ENCODE measurements around the gene MLH3.

The MLH3 gene

DNA sequence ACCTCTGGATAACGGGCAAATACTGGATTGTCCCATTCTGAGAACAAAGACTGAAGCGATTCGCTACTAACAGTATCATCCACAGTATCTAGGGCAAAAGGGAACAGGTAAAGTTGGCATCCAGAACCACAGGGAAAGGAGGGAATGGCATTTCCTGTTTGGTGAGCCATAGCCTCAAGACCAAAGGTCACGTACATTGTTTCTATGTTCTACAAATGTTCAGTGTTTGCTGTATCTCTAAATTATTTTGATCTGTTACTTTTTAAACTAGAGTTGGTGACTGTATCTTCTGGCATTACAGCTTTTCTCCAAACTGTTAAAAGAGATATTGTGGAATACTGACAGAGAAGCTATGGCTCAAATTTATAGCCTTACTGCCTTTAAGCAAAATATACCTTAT, 9.7 kb downstream of the MLH3 start:
- no peaks in the 10 kb centered on the region for H3K36me3 ChIP-seq (ENCODE audit: insufficient read depth, low read length)
- no peak overlapping the region for H2AFZ ChIP-seq (ENCODE audit: low read depth, low read length)
- H3K4me3 ChIP-seq (ENCODE audit: low read length), result no peak overlapping the region
- no peaks in the 10 kb centered on the region for H3K9me3 ChIP-seq (ENCODE audit: low read length)
- H3K4me1 ChIP-seq (ENCODE audit: insufficient read depth, low read length), result no peaks in the 10 kb centered on the region
- H3K27me3 ChIP-seq (ENCODE audit: insufficient read depth, low read length), result no peaks in the 10 kb centered on the region

- Histone ChIP-seq H3K4me3 (ENCODE audit: low read length) (no peak overlapping the region), H2AFZ (ENCODE audit: low read depth, low read length) (no peak overlapping the region), H3K27me3 (ENCODE audit: insufficient read depth, low read length) (no peaks in the 10 kb centered on the region), H3K9me3 (ENCODE audit: low read length) (no peaks in the 10 kb centered on the region), H3K36me3 (ENCODE audit: insufficient read depth, low read length) (no peaks in the 10 kb centered on the region), H3K4me1 (ENCODE audit: insufficient read depth, low read length) (no peaks in the 10 kb centered on the region)
Measured at GRCh38 chr14:75040959-75041358, 10.3 kb downstream of the MLH3 start.

- Histone ChIP-seq H3K4me3 (ENCODE audit: low read length) (no peak overlapping the region), H3K9me3 (ENCODE audit: low read length) (no peaks in the 10 kb centered on the region), H2AFZ (ENCODE audit: low read depth, low read length) (no peak overlapping the region), H3K27me3 (ENCODE audit: insufficient read depth, low read length) (no peaks in the 10 kb centered on the region), H3K36me3 (ENCODE audit: insufficient read depth, low read length) (no peaks in the 10 kb centered on the region), H3K4me1 (ENCODE audit: insufficient read depth, low read length) (no peaks in the 10 kb centered on the region)
Measured at GRCh38 chr14:75040507-75040906, 10.8 kb downstream of the MLH3 start.

DNA sequence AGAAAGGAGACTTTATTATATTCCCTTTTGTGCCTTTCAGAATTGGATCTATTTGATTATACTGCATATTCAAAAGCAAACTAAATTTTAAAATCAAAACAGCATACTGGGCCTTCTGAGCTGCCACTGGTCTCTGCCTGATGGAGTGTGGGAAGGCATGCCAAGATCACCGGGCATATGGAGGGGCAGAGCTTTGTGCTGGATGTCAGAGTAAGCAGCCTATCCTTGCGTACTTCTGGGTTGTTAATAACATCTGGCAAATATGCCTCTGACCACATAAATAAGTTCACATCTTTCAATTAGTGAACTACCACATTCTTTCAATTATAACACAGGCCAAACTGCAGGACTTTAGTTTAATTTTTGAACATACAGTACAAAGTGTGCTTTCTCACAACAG, 18.3 kb downstream of the MLH3 start:
- Histone ChIP-seq H3K4me1 (ENCODE audit: insufficient read depth, low read length) (no peaks in the 10 kb centered on the region), H3K36me3 (ENCODE audit: insufficient read depth, low read length) (no peaks in the 10 kb centered on the region), H3K27me3 (ENCODE audit: insufficient read depth, low read length) (no peaks in the 10 kb centered on the region), H2AFZ (ENCODE audit: low read depth, low read length) (no peak overlapping the region), H3K4me3 (ENCODE audit: low read length) (no peak overlapping the region), H3K9me3 (ENCODE audit: low read length) (no peaks in the 10 kb centered on the region)

DNA sequence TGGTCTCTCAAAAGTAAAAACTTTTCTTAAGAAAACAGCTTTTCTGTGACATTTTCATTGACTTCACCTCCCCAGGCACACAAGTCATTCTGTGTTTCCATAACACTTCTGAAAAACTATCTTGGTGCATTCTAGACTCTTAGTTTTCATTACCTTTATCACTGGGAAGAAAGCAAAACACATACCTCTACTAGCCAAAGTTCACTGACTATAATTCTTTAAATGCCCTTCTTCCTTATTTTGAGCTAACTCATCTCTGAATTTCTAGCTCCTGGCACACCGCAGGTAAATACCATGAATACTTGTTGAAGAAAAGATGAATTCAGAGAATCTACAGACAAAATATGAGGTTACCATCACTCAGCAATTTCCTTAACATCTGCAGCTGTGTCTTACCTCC, 21.1 kb downstream of the MLH3 start:
- H2AFZ ChIP-seq (ENCODE audit: low read depth, low read length), result no peak overlapping the region
- H3K4me1 ChIP-seq (ENCODE audit: insufficient read depth, low read length), result no peaks in the 10 kb centered on the region
- no peak overlapping the region for H3K4me3 ChIP-seq (ENCODE audit: low read length)
- H3K9me3 ChIP-seq (ENCODE audit: low read length), result no peaks in the 10 kb centered on the region
- no peaks in the 10 kb centered on the region for H3K27me3 ChIP-seq (ENCODE audit: insufficient read depth, low read length)
- H3K36me3 ChIP-seq (ENCODE audit: insufficient read depth, low read length), result no peaks in the 10 kb centered on the region

GRCh38 chr14:75025876-75026275, 25.4 kb downstream of the MLH3 start:
- no peak overlapping the region for H3K4me3 ChIP-seq (ENCODE audit: low read length)
- no peaks in the 10 kb centered on the region for H3K9me3 ChIP-seq (ENCODE audit: low read length)

GRCh38 chr14:75025082-75025481, 26.2 kb downstream of the MLH3 start:
- no peak overlapping the region for H2AFZ ChIP-seq (ENCODE audit: low read depth, low read length)
- no peak overlapping the region for H3K4me3 ChIP-seq (ENCODE audit: low read length)
- no peaks in the 10 kb centered on the region for H3K36me3 ChIP-seq (ENCODE audit: insufficient read depth, low read length)
- H3K27me3 ChIP-seq (ENCODE audit: insufficient read depth, low read length), result no peaks in the 10 kb centered on the region
- no peaks in the 10 kb centered on the region for H3K4me1 ChIP-seq (ENCODE audit: insufficient read depth, low read length)
- H3K9me3 ChIP-seq (ENCODE audit: low read length), result no peaks in the 10 kb centered on the region

More at GRCh38 chr14:75025876-75026275, 25.4 kb downstream of the MLH3 start:
- Histone ChIP-seq H2AFZ (ENCODE audit: low read depth, low read length) (no peak overlapping the region), H3K4me1 (ENCODE audit: insufficient read depth, low read length) (no peaks in the 10 kb centered on the region), H3K36me3 (ENCODE audit: insufficient read depth, low read length) (no peaks in the 10 kb centered on the region), H3K27me3 (ENCODE audit: insufficient read depth, low read length) (no peaks in the 10 kb centered on the region)

DNA sequence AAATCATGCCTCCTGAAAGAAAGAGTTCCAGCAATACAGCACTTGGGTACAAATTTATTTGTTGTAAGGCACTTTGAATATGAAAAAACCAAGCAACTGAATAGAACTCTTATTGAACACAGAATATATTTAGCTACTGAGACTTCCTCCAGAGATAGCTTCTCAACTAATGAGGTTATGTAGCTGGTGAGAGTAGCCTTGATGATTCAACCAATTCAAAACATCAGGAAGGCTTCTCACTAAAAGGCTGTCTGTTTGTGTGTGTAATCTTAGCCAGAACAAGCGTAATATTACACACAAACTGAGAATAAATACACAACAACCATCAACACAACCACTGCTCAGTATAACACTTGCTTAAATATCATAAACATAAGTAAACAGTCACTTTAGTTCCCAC, 28.2 kb downstream of the MLH3 start:
- Histone ChIP-seq H3K4me1 (ENCODE audit: insufficient read depth, low read length) (no peaks in the 10 kb centered on the region), H3K27me3 (ENCODE audit: insufficient read depth, low read length) (no peaks in the 10 kb centered on the region), H3K9me3 (ENCODE audit: low read length) (no peaks in the 10 kb centered on the region), H3K4me3 (ENCODE audit: low read length) (no peak overlapping the region), H2AFZ (ENCODE audit: low read depth, low read length) (no peak overlapping the region), H3K36me3 (ENCODE audit: insufficient read depth, low read length) (peaks cover 3% of the 10 kb centered on the region)

DNA sequence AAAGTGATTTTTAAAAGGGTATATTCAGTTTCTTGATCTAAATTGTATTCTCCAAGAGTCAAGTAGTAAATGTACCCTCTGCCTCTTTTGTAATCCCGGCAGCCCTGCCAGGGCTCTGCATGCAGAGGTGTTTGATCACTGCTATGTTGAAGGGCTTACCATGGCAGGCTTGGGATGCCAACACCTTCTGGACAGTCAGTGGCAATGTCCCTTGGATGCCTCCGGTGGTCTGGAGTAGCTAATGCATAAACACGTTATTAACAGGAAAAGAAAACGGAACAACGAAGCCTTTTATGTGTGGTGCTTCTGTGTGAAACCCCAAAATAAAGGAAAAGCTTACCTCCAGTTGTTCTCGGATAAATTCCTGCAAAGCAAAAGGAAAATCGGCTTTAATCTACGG, 28.6 kb downstream of the MLH3 start:
- H3K9me3 ChIP-seq (ENCODE audit: low read length), result no peaks in the 10 kb centered on the region
- H3K27me3 ChIP-seq (ENCODE audit: insufficient read depth, low read length), result no peaks in the 10 kb centered on the region
- H2AFZ ChIP-seq (ENCODE audit: low read depth, low read length), result no peak overlapping the region
- no peaks in the 10 kb centered on the region for H3K4me1 ChIP-seq (ENCODE audit: insufficient read depth, low read length)
- peaks cover 3% of the 10 kb centered on the region for H3K36me3 ChIP-seq (ENCODE audit: insufficient read depth, low read length)
- H3K4me3 ChIP-seq (ENCODE audit: low read length), result no peak overlapping the region

DNA sequence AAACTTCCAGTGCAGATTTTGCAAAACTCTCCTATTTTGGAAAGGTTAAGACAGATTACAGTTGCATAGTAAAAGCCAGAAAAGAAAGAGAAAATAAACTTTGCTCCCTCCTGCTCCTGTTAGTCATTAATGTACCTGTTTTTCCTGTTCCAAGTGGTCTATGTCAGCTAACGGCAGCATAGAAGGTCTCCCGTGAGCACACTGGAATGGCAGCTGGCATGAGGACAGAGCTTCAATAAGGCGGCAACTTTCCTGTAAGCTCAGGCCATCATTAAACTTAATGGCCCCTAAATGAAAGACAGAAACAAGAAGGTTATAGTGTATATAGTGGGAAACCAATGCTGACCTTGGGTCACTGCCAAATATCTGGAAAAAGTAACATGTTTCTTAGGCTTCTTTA, 32.6 kb downstream of the MLH3 start:
- Histone ChIP-seq H3K4me3 (ENCODE audit: low read length) (no peak overlapping the region), H3K36me3 (ENCODE audit: insufficient read depth, low read length) (peaks cover 3% of the 10 kb centered on the region), H3K4me1 (ENCODE audit: insufficient read depth, low read length) (no peaks in the 10 kb centered on the region), H3K27me3 (ENCODE audit: insufficient read depth, low read length) (no peaks in the 10 kb centered on the region), H3K9me3 (ENCODE audit: low read length) (no peaks in the 10 kb centered on the region), H2AFZ (ENCODE audit: low read depth, low read length) (no peak overlapping the region)

GRCh38 chr14:75016815-75017214, 34.5 kb downstream of the MLH3 start:
- Histone ChIP-seq H3K36me3 (ENCODE audit: insufficient read depth, low read length) (peaks cover 7% of the 10 kb centered on the region), H2AFZ (ENCODE audit: low read depth, low read length) (no peak overlapping the region), H3K4me3 (ENCODE audit: low read length) (no peak overlapping the region), H3K9me3 (ENCODE audit: low read length) (no peaks in the 10 kb centered on the region), H3K4me1 (ENCODE audit: insufficient read depth, low read length) (no peaks in the 10 kb centered on the region), H3K27me3 (ENCODE audit: insufficient read depth, low read length) (no peaks in the 10 kb centered on the region)

DNA sequence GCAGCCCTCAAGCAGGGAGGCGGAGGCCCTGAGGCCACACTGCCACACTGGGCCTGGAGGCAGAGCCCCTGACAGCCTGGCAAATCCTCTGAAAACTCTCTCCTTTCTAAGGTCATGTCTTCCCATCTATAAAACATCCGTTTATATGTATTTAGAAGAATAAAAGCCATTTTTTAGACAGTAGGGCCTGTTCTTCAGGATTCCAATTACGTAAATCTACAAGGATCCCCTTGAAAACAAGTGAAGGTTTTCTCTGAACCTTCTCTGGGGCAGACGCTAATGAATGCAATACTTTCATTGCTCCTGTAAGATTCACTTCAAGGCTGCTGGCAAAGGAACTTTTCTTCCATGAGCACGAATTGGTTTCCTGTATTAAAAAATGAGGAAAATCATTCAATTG, 35.8 kb downstream of the MLH3 start:
- Histone ChIP-seq H3K27me3 (ENCODE audit: insufficient read depth, low read length) (no peaks in the 10 kb centered on the region), H3K36me3 (ENCODE audit: insufficient read depth, low read length) (peaks cover 19% of the 10 kb centered on the region), H3K9me3 (ENCODE audit: low read length) (no peaks in the 10 kb centered on the region), H2AFZ (ENCODE audit: low read depth, low read length) (no peak overlapping the region), H3K4me3 (ENCODE audit: low read length) (no peak overlapping the region), H3K4me1 (ENCODE audit: insufficient read depth, low read length) (no peaks in the 10 kb centered on the region)

DNA sequence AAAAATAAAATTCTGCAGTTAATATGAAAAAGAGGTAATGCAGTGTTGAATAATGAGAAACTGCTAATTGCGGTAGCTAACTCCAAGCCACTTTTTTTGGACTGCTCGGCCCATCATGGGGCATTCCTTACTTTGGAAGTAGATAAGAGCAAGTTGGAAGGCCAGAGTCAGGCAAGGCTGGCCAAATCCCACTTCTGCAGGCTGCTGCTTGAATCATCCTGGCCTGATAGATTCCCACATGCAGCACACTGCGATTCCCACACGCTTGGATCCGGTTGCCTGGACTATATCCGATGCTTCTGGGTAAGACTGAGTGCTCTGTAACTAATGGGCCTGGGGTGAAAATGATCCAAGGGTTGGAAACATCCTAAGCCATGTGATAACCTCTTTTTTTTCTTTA, 38.0 kb downstream of the MLH3 start:
- peaks cover 39% of the 10 kb centered on the region for H3K36me3 ChIP-seq (ENCODE audit: insufficient read depth, low read length)
- H3K4me1 ChIP-seq (ENCODE audit: insufficient read depth, low read length), result no peaks in the 10 kb centered on the region
- no peaks in the 10 kb centered on the region for H3K9me3 ChIP-seq (ENCODE audit: low read length)
- H3K27me3 ChIP-seq (ENCODE audit: insufficient read depth, low read length), result no peaks in the 10 kb centered on the region
- H3K4me3 ChIP-seq (ENCODE audit: low read length), result no peak overlapping the region
- H2AFZ ChIP-seq (ENCODE audit: low read depth, low read length), result no peak overlapping the region

GRCh38 chr14:75011356-75011994, 39.8 kb downstream of the MLH3 start:
- H3K4me1 ChIP-seq (ENCODE audit: insufficient read depth, low read length), result no peaks in the 10 kb centered on the region
- no peaks in the 10 kb centered on the region for H3K9me3 ChIP-seq (ENCODE audit: low read length)
- no peak overlapping the region for H3K4me3 ChIP-seq (ENCODE audit: low read length)
- peaks cover 53% of the 10 kb centered on the region for H3K36me3 ChIP-seq (ENCODE audit: insufficient read depth, low read length)
- H3K27me3 ChIP-seq (ENCODE audit: insufficient read depth, low read length), result no peaks in the 10 kb centered on the region
- H2AFZ ChIP-seq (ENCODE audit: low read depth, low read length), result no peak overlapping the region
